HepG2 (cell line): Measurements from ENCODE around the gene BRD2. TPM values are rescaled to one million over a fixed set of nuclear protein-coding genes. Genes with fewer than 3 reads are reported as not detected.

Source experiments
- CBX5 ChIP-seq: sonication (generic); formaldehyde crosslinking; IDR thresholded peaks from 2 replicates; pipeline ENCODE4 v1.4.0; 2020; ENCODE audit warnings: missing genetic modification reagents, borderline replicate concordance
- LCORL ChIP-seq, 2 experiments: fragments of 450-650 bp in 1 of 2; sonication (generic) in 1 of 2; formaldehyde crosslinking in 1 of 2; IDR thresholded peaks; 2 replicates each; pipeline versions ENCODE4 v1.5.0 to v1.6.1; 2017 to 2020; ENCODE audit warnings: antibody characterized with exemption in 1 of 2, missing genetic modification reagents in 1 of 2
- PBX2 ChIP-seq: IDR thresholded peaks from 2 replicates; pipeline ENCODE4 v1.6.1; 2016; ENCODE audit warnings: control low read depth
- PHF21A ChIP-seq: sonication (generic); formaldehyde crosslinking; IDR thresholded peaks from 2 replicates; pipeline ENCODE4 v1.5.0; 2020; ENCODE audit warnings: mild to moderate bottlenecking, missing genetic modification reagents
- PHF8 ChIP-seq: sonication (generic); formaldehyde crosslinking; IDR thresholded peaks from 2 replicates; pipeline ENCODE4 v1.5.0; 2020; ENCODE audit warnings: missing genetic modification reagents
- THAP8 ChIP-seq: sonication (generic); formaldehyde crosslinking; IDR thresholded peaks from 2 replicates; pipeline ENCODE4 v1.5.1; 2020; ENCODE audit warnings: missing genetic modification reagents, mild to moderate bottlenecking, borderline replicate concordance
- ZBTB2 ChIP-seq: sonication (generic); formaldehyde crosslinking; IDR thresholded peaks from 2 replicates; pipeline ENCODE4 v1.8.0; 2022; ENCODE audit warnings: low read depth, missing genetic modification reagents
- ZBTB3 ChIP-seq: sonication (generic); formaldehyde crosslinking; IDR thresholded peaks from 2 replicates; pipeline ENCODE4 v1.4.0; 2020; ENCODE audit warnings: low read depth, mild to moderate bottlenecking, moderate library complexity, missing genetic modification reagents, borderline replicate concordance
- ZBTB49 ChIP-seq: sonication (generic); formaldehyde crosslinking; IDR thresholded peaks from 2 replicates; pipeline ENCODE4 v1.4.0; 2020; ENCODE audit warnings: missing genetic modification reagents, borderline replicate concordance
- ZNF121 ChIP-seq: sonication (generic); formaldehyde crosslinking; IDR thresholded peaks from 2 replicates; pipeline ENCODE4 v1.5.0; 2020; ENCODE audit warnings: mild to moderate bottlenecking, missing genetic modification reagents
- ZNF720 ChIP-seq: sonication (generic); formaldehyde crosslinking; IDR thresholded peaks from 2 replicates; pipeline ENCODE4 v1.4.0; 2020; ENCODE audit warnings: missing genetic modification reagents
- polyA plus RNA-seq, 8 experiments: library from polyadenylated mRNA; depleted of rRNA in 3 of 8; stranded (reverse) in 7 of 8; unstranded in 1 of 8; fragments of >200 nt; fragmentation: Illumina TruSeq in 4 of 8; extraction: Trizol in 4 of 8; gene quantifications; 2 replicates each; pipeline versions ENCODE4 v1.2.1 to v1.2.3, GENCODE V29; 2011 to 2016; ENCODE audit warnings: low read depth in 4 of 8, missing spikeins in 1 of 8, mixed read lengths in 1 of 8; ENCODE audit not compliant: insufficient read depth in 1 of 8
- total RNA-seq, 5 experiments: library from RNA; depleted of rRNA; stranded (reverse); fragments of >200 nt; fragmentation: Illumina TruSeq; extraction: Trizol; gene quantifications; 2 replicates each; pipeline ENCODE4 v1.2.3, GENCODE V29; 2016; ENCODE audit warnings: low read depth in 1 of 5
- TF ChIP-seq, protein P1 (sequence below): sonication (generic); formaldehyde crosslinking; IDR thresholded peaks from 2 replicates; pipeline ENCODE4 v1.8.0; 2023; ENCODE audit warnings: mild to moderate bottlenecking, missing genetic modification reagents
- TF ChIP-seq, protein P2 (sequence below): IDR thresholded peaks from 2 replicates; pipeline ENCODE4 v1.6.1; 2018; ENCODE audit warnings: missing genetic modification reagents, mild to moderate bottlenecking, missing compliant biosample characterization
- TF ChIP-seq, protein P3 (sequence below): sonication (generic); formaldehyde crosslinking; IDR thresholded peaks from 2 replicates; pipeline ENCODE4 v1.4.0; 2020; ENCODE audit warnings: missing genetic modification reagents, borderline replicate concordance

BRD2 gene
- total and polyA plus RNA-seq, 2 of the 13 experiments (the other 11 are each of a cell fraction or from before 2014, with no cell fraction given): 143 to 202 TPM

GRCh38 chr6:32969685-32970412 lies 1.5 kb downstream of the BRD2 start (continued):
- no peak for TF ChIP-seq PBX2
- TF ChIP-seq, protein P1, sequence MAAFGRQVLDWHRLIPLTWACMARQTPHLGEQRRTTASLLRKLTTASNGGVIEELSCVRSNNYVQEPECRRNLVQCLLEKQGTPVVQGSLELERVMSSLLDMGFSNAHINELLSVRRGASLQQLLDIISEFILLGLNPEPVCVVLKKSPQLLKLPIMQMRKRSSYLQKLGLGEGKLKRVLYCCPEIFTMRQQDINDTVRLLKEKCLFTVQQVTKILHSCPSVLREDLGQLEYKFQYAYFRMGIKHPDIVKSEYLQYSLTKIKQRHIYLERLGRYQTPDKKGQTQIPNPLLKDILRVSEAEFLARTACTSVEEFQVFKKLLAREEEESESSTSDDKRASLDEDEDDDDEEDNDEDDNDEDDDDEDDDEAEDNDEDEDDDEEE (CRISPR knock-in tag): peak; percentile 57; the same call in 1 of the 2 replicates
- TF ChIP-seq ZNF720 (CRISPR knock-in tag): no peak
- peak; percentile 69; the same call in 1 of the 2 replicates for TF ChIP-seq LCORL (IDR thresholded peaks at IDR 0.05)
- no peak; the same call in 1 of the 2 replicates for TF ChIP-seq LCORL (CRISPR knock-in tag; IDR thresholded peaks at IDR 0.05)
- no peak; the same call in none of the 2 replicates for TF ChIP-seq PHF8 (CRISPR knock-in tag)
- peak; percentile 63; the same call in 1 of the 2 replicates for TF ChIP-seq PHF21A (CRISPR knock-in tag)
- peak; percentile 60; the same call in 1 of the 2 replicates for TF ChIP-seq ZBTB3 (CRISPR knock-in tag)
- TF ChIP-seq, protein P2, sequence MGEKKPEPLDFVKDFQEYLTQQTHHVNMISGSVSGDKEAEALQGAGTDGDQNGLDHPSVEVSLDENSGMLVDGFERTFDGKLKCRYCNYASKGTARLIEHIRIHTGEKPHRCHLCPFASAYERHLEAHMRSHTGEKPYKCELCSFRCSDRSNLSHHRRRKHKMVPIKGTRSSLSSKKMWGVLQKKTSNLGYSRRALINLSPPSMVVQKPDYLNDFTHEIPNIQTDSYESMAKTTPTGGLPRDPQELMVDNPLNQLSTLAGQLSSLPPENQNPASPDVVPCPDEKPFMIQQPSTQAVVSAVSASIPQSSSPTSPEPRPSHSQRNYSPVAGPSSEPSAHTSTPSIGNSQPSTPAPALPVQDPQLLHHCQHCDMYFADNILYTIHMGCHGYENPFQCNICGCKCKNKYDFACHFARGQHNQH (CRISPR knock-in tag): 0 out of 2 replicates have a peak, but pooled peaks have one; percentile 3
- TF ChIP-seq THAP8: no peak
- TF ChIP-seq CBX5: no peak
- TF ChIP-seq ZBTB49 (CRISPR knock-in tag): peak; percentile 34; the same call in 1 of the 2 replicates
- TF ChIP-seq ZBTB2 (CRISPR knock-in tag): peak; percentile 7
- no peak for TF ChIP-seq ZNF121
- TF ChIP-seq, protein P3, sequence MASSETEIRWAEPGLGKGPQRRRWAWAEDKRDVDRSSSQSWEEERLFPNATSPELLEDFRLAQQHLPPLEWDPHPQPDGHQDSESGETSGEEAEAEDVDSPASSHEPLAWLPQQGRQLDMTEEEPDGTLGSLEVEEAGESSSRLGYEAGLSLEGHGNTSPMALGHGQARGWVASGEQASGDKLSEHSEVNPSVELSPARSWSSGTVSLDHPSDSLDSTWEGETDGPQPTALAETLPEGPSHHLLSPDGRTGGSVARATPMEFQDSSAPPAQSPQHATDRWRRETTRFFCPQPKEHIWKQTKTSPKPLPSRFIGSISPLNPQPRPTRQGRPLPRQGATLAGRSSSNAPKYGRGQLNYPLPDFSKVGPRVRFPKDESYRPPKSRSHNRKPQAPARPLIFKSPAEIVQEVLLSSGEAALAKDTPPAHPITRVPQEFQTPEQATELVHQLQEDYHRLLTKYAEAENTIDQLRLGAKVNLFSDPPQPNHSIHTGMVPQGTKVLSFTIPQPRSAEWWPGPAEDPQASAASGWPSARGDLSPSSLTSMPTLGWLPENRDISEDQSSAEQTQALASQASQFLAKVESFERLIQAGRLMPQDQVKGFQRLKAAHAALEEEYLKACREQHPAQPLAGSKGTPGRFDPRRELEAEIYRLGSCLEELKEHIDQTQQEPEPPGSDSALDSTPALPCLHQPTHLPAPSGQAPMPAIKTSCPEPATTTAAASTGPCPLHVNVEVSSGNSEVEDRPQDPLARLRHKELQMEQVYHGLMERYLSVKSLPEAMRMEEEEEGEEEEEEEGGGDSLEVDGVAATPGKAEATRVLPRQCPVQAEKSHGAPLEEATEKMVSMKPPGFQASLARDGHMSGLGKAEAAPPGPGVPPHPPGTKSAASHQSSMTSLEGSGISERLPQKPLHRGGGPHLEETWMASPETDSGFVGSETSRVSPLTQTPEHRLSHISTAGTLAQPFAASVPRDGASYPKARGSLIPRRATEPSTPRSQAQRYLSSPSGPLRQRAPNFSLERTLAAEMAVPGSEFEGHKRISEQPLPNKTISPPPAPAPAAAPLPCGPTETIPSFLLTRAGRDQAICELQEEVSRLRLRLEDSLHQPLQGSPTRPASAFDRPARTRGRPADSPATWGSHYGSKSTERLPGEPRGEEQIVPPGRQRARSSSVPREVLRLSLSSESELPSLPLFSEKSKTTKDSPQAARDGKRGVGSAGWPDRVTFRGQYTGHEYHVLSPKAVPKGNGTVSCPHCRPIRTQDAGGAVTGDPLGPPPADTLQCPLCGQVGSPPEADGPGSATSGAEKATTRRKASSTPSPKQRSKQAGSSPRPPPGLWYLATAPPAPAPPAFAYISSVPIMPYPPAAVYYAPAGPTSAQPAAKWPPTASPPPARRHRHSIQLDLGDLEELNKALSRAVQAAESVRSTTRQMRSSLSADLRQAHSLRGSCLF (CRISPR knock-in tag): no peak
